GM12864 (cell line): ENCODE measurements around the gene GABRE.

Experiments
- DNase-seq: peaks from one replicate; pipeline ENCODE4 v3.0.0-alpha.2; 2011; ENCODE audit warnings: low read depth
- H3K4me3 ChIP-seq: 2 replicates; pipeline ENCODE4 v1.5.1; 2011; ENCODE audit warnings: mild to moderate bottlenecking, low read depth, low read length, control low read depth
- TF ChIP-seq, protein P1 (sequence below): IDR thresholded peaks from 2 replicates; pipeline ENCODE4 v1.5.1; 2011; ENCODE audit warnings: low read depth, mild to moderate bottlenecking, moderate library complexity, low read length, control low read depth, inconsistent platforms; ENCODE audit errors: missing control alignments

Gene GABRE

GRCh38 chrX:151988706-151989299 is 14.3 kb upstream of the GABRE start:
- TF ChIP-seq, protein P1, sequence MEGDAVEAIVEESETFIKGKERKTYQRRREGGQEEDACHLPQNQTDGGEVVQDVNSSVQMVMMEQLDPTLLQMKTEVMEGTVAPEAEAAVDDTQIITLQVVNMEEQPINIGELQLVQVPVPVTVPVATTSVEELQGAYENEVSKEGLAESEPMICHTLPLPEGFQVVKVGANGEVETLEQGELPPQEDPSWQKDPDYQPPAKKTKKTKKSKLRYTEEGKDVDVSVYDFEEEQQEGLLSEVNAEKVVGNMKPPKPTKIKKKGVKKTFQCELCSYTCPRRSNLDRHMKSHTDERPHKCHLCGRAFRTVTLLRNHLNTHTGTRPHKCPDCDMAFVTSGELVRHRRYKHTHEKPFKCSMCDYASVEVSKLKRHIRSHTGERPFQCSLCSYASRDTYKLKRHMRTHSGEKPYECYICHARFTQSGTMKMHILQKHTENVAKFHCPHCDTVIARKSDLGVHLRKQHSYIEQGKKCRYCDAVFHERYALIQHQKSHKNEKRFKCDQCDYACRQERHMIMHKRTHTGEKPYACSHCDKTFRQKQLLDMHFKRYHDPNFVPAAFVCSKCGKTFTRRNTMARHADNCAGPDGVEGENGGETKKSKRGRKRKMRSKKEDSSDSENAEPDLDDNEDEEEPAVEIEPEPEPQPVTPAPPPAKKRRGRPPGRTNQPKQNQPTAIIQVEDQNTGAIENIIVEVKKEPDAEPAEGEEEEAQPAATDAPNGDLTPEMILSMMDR, result no peak
- H3K4me3 ChIP-seq, result no peak overlapping the region
- DNase-seq, result no peak

DNA sequence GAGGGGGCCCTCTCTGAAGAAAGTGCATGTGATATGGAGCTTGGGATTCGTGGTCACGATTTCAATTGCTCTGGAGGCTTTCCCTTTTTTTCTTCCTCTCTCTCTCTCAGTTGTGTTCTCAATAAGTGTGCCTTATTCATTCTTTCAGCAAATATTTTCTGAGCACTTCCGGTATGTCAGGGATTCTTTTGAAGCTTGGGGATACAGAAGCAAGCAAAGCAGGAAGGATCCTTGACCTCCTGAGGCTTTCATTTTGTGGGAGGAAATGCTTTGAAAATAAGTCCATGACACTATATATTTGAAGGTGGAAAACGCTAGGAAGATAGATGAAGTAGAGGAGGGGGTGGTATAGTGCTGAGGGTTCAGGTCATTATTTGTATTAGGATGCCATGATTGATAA is 12.6 kb upstream of the GABRE start:
- TF ChIP-seq, protein P1, result no peak
- no peak for DNase-seq
- H3K4me3 ChIP-seq, result no peak overlapping the region

GRCh38 chrX:151985955-151986354 is 11.5 kb upstream of the GABRE start:
- H3K4me3 ChIP-seq, result no peak overlapping the region
- TF ChIP-seq, protein P1, result no peak
- DNase-seq, result no peak

DNA sequence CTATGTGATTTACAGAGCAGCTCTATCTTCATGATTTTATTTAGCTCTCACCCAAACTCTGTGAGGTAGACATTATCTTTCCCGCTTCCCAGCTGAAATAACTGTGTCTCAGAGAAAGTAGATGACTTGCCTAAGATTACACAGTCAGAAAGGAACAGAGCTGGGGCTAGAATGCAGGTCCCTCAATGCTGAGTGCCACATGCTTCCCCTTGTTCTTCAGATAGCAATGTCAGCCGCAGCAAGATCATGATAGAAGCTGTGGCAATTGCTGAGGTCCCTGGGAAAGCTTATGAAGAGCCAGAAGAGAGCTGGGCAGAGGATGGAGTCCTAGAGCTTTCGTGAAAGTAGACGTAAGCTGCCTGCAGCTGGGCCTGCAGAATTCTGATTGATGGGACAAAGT is 11.1 kb upstream of the GABRE start:
- TF ChIP-seq, protein P1, result no peak
- DNase-seq, result no peak
- H3K4me3 ChIP-seq, result no peak overlapping the region

DNA sequence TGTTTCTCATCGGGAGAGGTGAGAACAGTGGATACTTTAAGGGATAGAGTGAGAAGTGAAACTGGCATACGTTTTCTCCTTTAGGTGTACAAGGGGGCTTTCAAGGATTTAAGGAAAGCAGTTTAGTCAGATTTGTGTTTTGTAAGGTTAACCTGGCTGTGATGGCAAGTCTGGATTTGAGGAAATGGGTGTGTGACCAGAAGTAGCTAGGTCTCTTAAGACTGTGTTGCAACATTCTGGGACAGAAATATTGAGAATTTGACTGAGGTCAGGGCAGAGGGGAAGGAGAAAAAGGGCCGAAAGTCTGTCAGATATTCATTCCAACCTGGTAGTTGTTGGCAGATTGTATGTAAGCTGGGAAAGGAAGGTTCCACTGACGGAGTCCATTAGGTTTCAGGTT is 10.4 kb upstream of the GABRE start:
- TF ChIP-seq, protein P1, result no peak
- no peak overlapping the region for H3K4me3 ChIP-seq
- no peak for DNase-seq

- TF ChIP-seq, protein P1, result no peak
- no peak for DNase-seq
- no peak overlapping the region for H3K4me3 ChIP-seq
Measured at GRCh38 chrX:151984328-151984727, 9.9 kb upstream of the GABRE start.

DNA sequence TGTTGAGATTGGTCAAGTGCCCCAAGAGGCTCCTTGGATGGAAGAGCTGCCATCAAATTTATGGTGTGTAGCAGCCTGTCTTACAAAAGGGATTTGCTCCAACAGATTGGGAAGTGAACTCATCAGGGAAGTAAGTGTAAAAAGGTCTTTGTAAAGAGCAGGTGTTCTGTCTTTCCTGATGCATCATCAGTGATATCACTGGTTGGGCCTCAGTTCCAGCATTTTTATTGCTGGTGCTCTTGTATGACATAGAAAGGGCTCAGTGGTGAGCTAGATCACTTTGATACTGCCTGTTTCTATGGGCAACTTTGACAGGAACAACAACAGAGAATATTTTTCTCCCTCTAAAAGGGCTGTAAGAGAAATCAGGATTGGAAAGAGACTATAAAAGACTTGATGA is 8.7 kb upstream of the GABRE start:
- H3K4me3 ChIP-seq, result no peak overlapping the region
- TF ChIP-seq, protein P1, result no peak
- no peak for DNase-seq
